Ascending aorta (tissue), 2 donors: ENCODE measurements around the gene ARMH2. TPM values are rescaled to one million over a fixed set of nuclear protein-coding genes. Genes with fewer than 3 reads are reported as not detected.

ENCODE experiments used
- DNase-seq, 2 donors: peaks; one replicate each; pipeline ENCODE4 v3.0.0-alpha.2; 2019; ENCODE audit warnings: low spot score in 2 of 2
- H3K27ac ChIP-seq, 2 donors: fragments of 200-600 bp; sonication (generic); one replicate each; pipeline ENCODE4 v1.5.1; 2016 to 2017; ENCODE audit warnings: mild to moderate bottlenecking in 1 of 2
- H3K27me3 ChIP-seq: fragments of 200-600 bp; sonication (generic); one replicate; pipeline ENCODE4 v1.5.1; 2017
- H3K36me3 ChIP-seq, 2 donors: fragments of 200-600 bp; sonication (generic); one replicate each; pipeline ENCODE4 v1.5.1; 2016
- H3K4me1 ChIP-seq, 2 donors: fragments of 200-600 bp; sonication (generic); one replicate each; pipeline ENCODE4 v1.5.1; 2016 to 2017; ENCODE audit warnings: mild to moderate bottlenecking in 1 of 2
- H3K4me3 ChIP-seq, 2 donors: fragments of 200-600 bp; sonication (generic); one replicate each; pipeline ENCODE4 v1.5.1; 2016 to 2017; ENCODE audit warnings: mild to moderate bottlenecking in 1 of 2
- H3K9me3 ChIP-seq, 2 donors: fragments of 200-600 bp; sonication (generic); one replicate each; pipeline ENCODE4 v1.5.1; 2016
- CTCF ChIP-seq, 3 experiments: fragments of 200-600 bp in 2 of 3; fragments of 450-650 bp in 1 of 3; sonication (generic) in 2 of 3; IDR thresholded peaks; one replicate each; pipeline ENCODE4 v1.5.1; 2016 to 2019; ENCODE audit warnings: antibody characterized with exemption in 3 of 3, mild to moderate bottlenecking in 1 of 3, moderate library complexity in 1 of 3
- intact Hi-C: fragments of 100-400 bp; cut with DNase I; formaldehyde crosslinking; loops from one replicate; pipeline ENCODE4 v1.15.1; 2023
- total RNA-seq: library from RNA; depleted of rRNA; stranded (reverse); fragments of >200 nt; gene quantifications from one replicate; pipeline ENCODE4 v1.1.0, GENCODE V29; 2016

Gene ARMH2
- total RNA-seq, 1 donor from 2014 or later, result not detected

- DNase-seq, result no peak
- TF ChIP-seq CTCF (IDR thresholded peaks at IDR 0.05), result no peak
- Histone ChIP-seq H3K27ac (no peak overlapping the region), H3K4me1 (no peaks in the 10 kb centered on the region), H3K4me3 (no peak overlapping the region), H3K27me3 (no peaks in the 10 kb centered on the region), H3K36me3 (no peaks in the 10 kb centered on the region), H3K9me3 (no peaks in the 10 kb centered on the region)
- intact Hi-C loops, result no loop called here
These were observed 35.1 kb downstream of the ARMH2 start for GRCh38 chr6:24763578-24763977.

GRCh38 chr6:24761851-24762250 lies 36.9 kb downstream of the ARMH2 start:
- H3K27ac ChIP-seq, result no peak overlapping the region
- intact Hi-C loops, result no loop called here
- no peaks in the 10 kb centered on the region for H3K4me1 ChIP-seq
- no peak for DNase-seq
- H3K9me3 ChIP-seq, result no peaks in the 10 kb centered on the region
- TF ChIP-seq CTCF (IDR thresholded peaks at IDR 0.05), result no peak
- no peaks in the 10 kb centered on the region for H3K36me3 ChIP-seq
- H3K27me3 ChIP-seq, result no peaks in the 10 kb centered on the region
- no peak overlapping the region for H3K4me3 ChIP-seq

- Histone ChIP-seq H3K36me3 (no peaks in the 10 kb centered on the region), H3K27me3 (no peaks in the 10 kb centered on the region), H3K4me3 (no peak overlapping the region), H3K4me1 (no peaks in the 10 kb centered on the region), H3K9me3 (no peaks in the 10 kb centered on the region), H3K27ac (no peak overlapping the region)
- no peak for DNase-seq
- intact Hi-C loops, result no loop called here
- TF ChIP-seq CTCF (IDR thresholded peaks at IDR 0.05), result no peak
These were observed 37.4 kb downstream of the ARMH2 start for GRCh38 chr6:24761193-24761835.

GRCh38 chr6:24760210-24760609 lies 38.5 kb downstream of the ARMH2 start:
- no peak for TF ChIP-seq CTCF (IDR thresholded peaks at IDR 0.05)
- Histone ChIP-seq H3K4me1 (no peaks in the 10 kb centered on the region), H3K36me3 (no peaks in the 10 kb centered on the region), H3K27me3 (no peaks in the 10 kb centered on the region), H3K9me3 (no peaks in the 10 kb centered on the region), H3K4me3 (no peak overlapping the region), H3K27ac (no peak overlapping the region)
- DNase-seq, result no peak
- intact Hi-C loops, result no loop called here

GRCh38 chr6:24759718-24760117 lies 39.0 kb downstream of the ARMH2 start:
- no peak overlapping the region for H3K27ac ChIP-seq
- no peaks in the 10 kb centered on the region for H3K4me1 ChIP-seq
- H3K36me3 ChIP-seq, result no peaks in the 10 kb centered on the region
- no peaks in the 10 kb centered on the region for H3K9me3 ChIP-seq
- H3K4me3 ChIP-seq, result no peak overlapping the region
- intact Hi-C loops, result no loop called here
- no peaks in the 10 kb centered on the region for H3K27me3 ChIP-seq
- no peak for TF ChIP-seq CTCF (IDR thresholded peaks at IDR 0.05)
- DNase-seq, result no peak

- intact Hi-C loops, result no loop called here
- Histone ChIP-seq H3K4me3 (no peak overlapping the region), H3K27ac (no peak overlapping the region), H3K4me1 (no peaks in the 10 kb centered on the region), H3K9me3 (no peaks in the 10 kb centered on the region), H3K36me3 (no peaks in the 10 kb centered on the region), H3K27me3 (no peaks in the 10 kb centered on the region)
- TF ChIP-seq CTCF (IDR thresholded peaks at IDR 0.05), result no peak
- no peak for DNase-seq
These were observed 41.1 kb downstream of the ARMH2 start for GRCh38 chr6:24757611-24758010.
